SK-N-SH treated with all-trans-retinoic acid at 6 μM for 48 hours (cell line): Measurements from ENCODE around the gene WDR7.

Source experiments
- ATAC-seq: fragments of 200-7000 bp; cut with Tn5 transposase; 3 replicates; pipeline ENCODE4 v1.9.1; 2020; ENCODE audit warnings: mild to moderate bottlenecking, moderate library complexity
- ARNTL ChIP-seq: fragments of 450-650 bp; formaldehyde crosslinking; IDR thresholded peaks from 2 replicates; pipeline ENCODE4 v1.5.0; 2020; ENCODE audit warnings: low read depth, mild to moderate bottlenecking, moderate library complexity, borderline replicate concordance
- BACH2 ChIP-seq: fragments of 250-450 bp; sonication (Bioruptor Pico); IDR thresholded peaks from 2 replicates; pipeline ENCODE4 v1.9.0; 2021; ENCODE audit warnings: mild to moderate bottlenecking, borderline replicate concordance
- ESRRG ChIP-seq: fragments of 250-450 bp; sonication (Bioruptor Pico); IDR thresholded peaks from 2 replicates; pipeline ENCODE4 v1.6.1; 2021; ENCODE audit warnings: mild to moderate bottlenecking
- GLIS3 ChIP-seq: fragments of 250-450 bp; sonication (Bioruptor Pico); IDR thresholded peaks from 2 replicates; pipeline ENCODE4 v1.5.0; 2020; ENCODE audit warnings: mild to moderate bottlenecking, moderate library complexity
- ISL1 ChIP-seq: fragments of 250-450 bp; sonication (Bioruptor Pico); IDR thresholded peaks from 2 replicates; pipeline ENCODE4 v2.1.2; 2022; ENCODE audit warnings: mild to moderate bottlenecking, moderate library complexity
- OSR1 ChIP-seq: fragments of 250-450 bp; sonication (Bioruptor Pico); IDR thresholded peaks from 2 replicates; pipeline ENCODE4 v1.8.0; 2022; ENCODE audit warnings: moderate library complexity, mild to moderate bottlenecking, inconsistent platforms
- PPARA ChIP-seq: fragments of 250-450 bp; sonication (Bioruptor Pico); IDR thresholded peaks from 2 replicates; pipeline ENCODE4 v1.5.0; 2020; ENCODE audit warnings: mild to moderate bottlenecking, borderline replicate concordance
- RARB ChIP-seq: fragments of 250-450 bp; sonication (Bioruptor Pico); IDR thresholded peaks from 2 replicates; pipeline ENCODE4 v1.8.0; 2021; ENCODE audit warnings: mild to moderate bottlenecking, moderate library complexity
- SNAI2 ChIP-seq: fragments of 250-450 bp; sonication (Bioruptor Pico); IDR thresholded peaks from 2 replicates; pipeline ENCODE4 v1.5.0; 2020; ENCODE audit warnings: mild to moderate bottlenecking, moderate library complexity
- TCF4 ChIP-seq: fragments of 250-450 bp; sonication (Bioruptor Pico); IDR thresholded peaks from 2 replicates; pipeline ENCODE4 v1.8.0; 2021; ENCODE audit warnings: mild to moderate bottlenecking, moderate library complexity, borderline replicate concordance
- TOX ChIP-seq: fragments of 250-450 bp; sonication (Bioruptor Pico); IDR thresholded peaks from 2 replicates; pipeline ENCODE4 v1.8.0; 2021; ENCODE audit warnings: mild to moderate bottlenecking, moderate library complexity, borderline replicate concordance
- ZC3H10 ChIP-seq: fragments of 250-450 bp; sonication (Bioruptor Pico); IDR thresholded peaks from 2 replicates; pipeline ENCODE4 v1.5.1; 2021; ENCODE audit warnings: mild to moderate bottlenecking, moderate library complexity
- ZFP3 ChIP-seq: fragments of 250-450 bp; sonication (Bioruptor Pico); IDR thresholded peaks from 2 replicates; pipeline ENCODE4 v1.5.0; 2020; ENCODE audit warnings: mild to moderate bottlenecking, moderate library complexity
- ZFP30 ChIP-seq: fragments of 450-650 bp; formaldehyde crosslinking; IDR thresholded peaks from 2 replicates; pipeline ENCODE4 v1.5.0; 2022; ENCODE audit warnings: mild to moderate bottlenecking, moderate library complexity
- ZNF565 ChIP-seq: fragments of 450-650 bp; formaldehyde crosslinking; conservative IDR thresholded peaks from 2 replicates; pipeline ENCODE4 v1.5.0; 2020; ENCODE audit warnings: low read depth, mild to moderate bottlenecking, moderate library complexity
- ZNF70 ChIP-seq: fragments of 450-650 bp; formaldehyde crosslinking; IDR thresholded peaks from 2 replicates; pipeline ENCODE4 v1.5.0; 2020; ENCODE audit warnings: mild to moderate bottlenecking, moderate library complexity
- ZNF8 ChIP-seq: fragments of 450-650 bp; formaldehyde crosslinking; IDR thresholded peaks from 2 replicates; pipeline ENCODE4 v1.5.0; 2020; ENCODE audit warnings: mild to moderate bottlenecking, moderate library complexity
- TF ChIP-seq, protein P1 (sequence below): fragments of 250-450 bp; sonication (Bioruptor Pico); IDR thresholded peaks from 2 replicates; pipeline ENCODE4 v1.5.1; 2021; ENCODE audit warnings: mild to moderate bottlenecking, moderate library complexity
- TF ChIP-seq, protein P2 (sequence below): fragments of 250-450 bp; sonication (Bioruptor Pico); IDR thresholded peaks from 2 replicates; pipeline ENCODE4 v1.8.0; 2021; ENCODE audit warnings: low read depth, mild to moderate bottlenecking, moderate library complexity, borderline replicate concordance
- TF ChIP-seq, protein P3 (sequence below): fragments of 250-450 bp; sonication (Bioruptor Pico); IDR thresholded peaks from 2 replicates; pipeline ENCODE4 v1.5.0; 2020; ENCODE audit warnings: mild to moderate bottlenecking, moderate library complexity
- TF ChIP-seq, protein P4 (sequence below): fragments of 250-450 bp; sonication (Bioruptor Pico); IDR thresholded peaks from 2 replicates; pipeline ENCODE4 v1.8.0; 2020; ENCODE audit warnings: mild to moderate bottlenecking, moderate library complexity, borderline replicate concordance
- TF ChIP-seq, protein P5 (sequence below): fragments of 250-450 bp; sonication (Bioruptor Pico); IDR thresholded peaks from 2 replicates; pipeline ENCODE4 v1.5.1; 2020; ENCODE audit warnings: low read depth, mild to moderate bottlenecking, moderate library complexity

The WDR7 gene

DNA sequence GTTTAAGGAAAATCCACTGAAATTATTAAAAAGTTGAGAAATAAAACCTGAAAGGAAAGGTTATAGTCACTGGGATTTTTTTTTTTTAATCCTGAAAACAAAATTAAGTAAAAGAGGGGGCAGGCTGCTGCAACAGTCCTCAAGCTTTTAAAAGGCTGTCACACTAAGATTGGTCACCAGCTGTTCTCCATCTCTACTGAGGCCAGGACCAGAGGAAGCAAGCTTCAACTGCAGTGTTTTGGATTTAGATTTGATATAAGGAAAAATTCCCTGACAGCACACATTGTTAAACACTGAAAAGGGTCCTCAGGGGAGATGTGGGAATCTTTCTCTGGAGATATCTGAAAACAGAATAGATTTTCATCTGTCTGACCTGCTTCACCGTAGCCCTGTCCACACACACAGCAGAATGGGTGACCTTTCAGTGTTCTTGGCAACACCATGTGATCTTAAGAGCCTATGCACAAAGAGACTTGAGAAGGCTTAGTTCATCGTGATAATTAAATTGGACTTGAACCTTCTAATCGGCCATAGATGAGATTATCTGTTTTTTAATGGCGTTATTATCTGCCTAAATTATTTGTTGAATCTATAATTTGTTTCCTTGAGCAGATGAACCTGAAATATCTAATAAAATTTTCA lies 363.7 kb downstream of the WDR7 start:
- no peak for ATAC-seq
- TF ChIP-seq SNAI2 (CRISPR knock-in tag) (no peak), ZNF70 (CRISPR knock-in tag) (no peak), RARB (no peak), OSR1 (CRISPR knock-in tag) (no peak), TCF4 (no peak), ZC3H10 (CRISPR knock-in tag) (no peak), GLIS3 (CRISPR knock-in tag) (no peak), BACH2 (CRISPR knock-in tag) (no peak), ISL1 (CRISPR knock-in tag) (no peak), ZNF565 (CRISPR knock-in tag) (no peak), ESRRG (CRISPR knock-in tag) (no peak), ZNF8 (no peak)
- TF ChIP-seq, protein P1, sequence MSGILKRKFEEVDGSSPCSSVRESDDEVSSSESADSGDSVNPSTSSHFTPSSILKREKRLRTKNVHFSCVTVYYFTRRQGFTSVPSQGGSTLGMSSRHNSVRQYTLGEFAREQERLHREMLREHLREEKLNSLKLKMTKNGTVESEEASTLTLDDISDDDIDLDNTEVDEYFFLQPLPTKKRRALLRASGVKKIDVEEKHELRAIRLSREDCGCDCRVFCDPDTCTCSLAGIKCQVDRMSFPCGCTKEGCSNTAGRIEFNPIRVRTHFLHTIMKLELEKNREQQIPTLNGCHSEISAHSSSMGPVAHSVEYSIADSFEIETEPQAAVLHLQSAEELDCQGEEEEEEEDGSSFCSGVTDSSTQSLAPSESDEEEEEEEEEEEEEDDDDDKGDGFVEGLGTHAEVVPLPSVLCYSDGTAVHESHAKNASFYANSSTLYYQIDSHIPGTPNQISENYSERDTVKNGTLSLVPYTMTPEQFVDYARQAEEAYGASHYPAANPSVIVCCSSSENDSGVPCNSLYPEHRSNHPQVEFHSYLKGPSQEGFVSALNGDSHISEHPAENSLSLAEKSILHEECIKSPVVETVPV (CRISPR knock-in tag): no peak

DNA sequence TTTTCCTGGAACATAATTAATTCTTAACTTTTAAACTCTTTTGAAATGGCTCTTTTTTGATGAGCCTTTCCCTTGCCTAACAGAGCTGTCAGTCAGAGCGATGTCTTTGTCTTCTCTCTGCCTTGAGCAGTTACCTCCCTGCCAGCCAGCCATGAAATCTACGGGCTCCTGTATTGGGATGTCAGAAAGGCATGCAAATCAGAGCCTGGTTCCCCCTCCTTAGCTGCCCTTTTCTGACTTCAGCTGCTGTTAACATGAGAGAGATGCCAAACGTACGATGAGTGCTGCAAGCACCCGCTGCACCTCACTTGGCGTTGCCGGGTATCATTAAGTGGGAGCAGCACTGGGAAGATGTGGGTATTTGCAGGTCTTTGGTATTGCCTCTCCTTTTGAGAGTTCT lies 364.3 kb downstream of the WDR7 start:
- TF ChIP-seq ESRRG (CRISPR knock-in tag) (no peak), BACH2 (CRISPR knock-in tag) (no peak), ZFP3 (no peak), ARNTL (CRISPR knock-in tag) (no peak), ZNF8 (no peak), ZNF70 (CRISPR knock-in tag) (no peak), ZFP30 (no peak), ZC3H10 (CRISPR knock-in tag) (no peak), ISL1 (CRISPR knock-in tag) (no peak), GLIS3 (CRISPR knock-in tag) (no peak)
- TF ChIP-seq, protein P2, sequence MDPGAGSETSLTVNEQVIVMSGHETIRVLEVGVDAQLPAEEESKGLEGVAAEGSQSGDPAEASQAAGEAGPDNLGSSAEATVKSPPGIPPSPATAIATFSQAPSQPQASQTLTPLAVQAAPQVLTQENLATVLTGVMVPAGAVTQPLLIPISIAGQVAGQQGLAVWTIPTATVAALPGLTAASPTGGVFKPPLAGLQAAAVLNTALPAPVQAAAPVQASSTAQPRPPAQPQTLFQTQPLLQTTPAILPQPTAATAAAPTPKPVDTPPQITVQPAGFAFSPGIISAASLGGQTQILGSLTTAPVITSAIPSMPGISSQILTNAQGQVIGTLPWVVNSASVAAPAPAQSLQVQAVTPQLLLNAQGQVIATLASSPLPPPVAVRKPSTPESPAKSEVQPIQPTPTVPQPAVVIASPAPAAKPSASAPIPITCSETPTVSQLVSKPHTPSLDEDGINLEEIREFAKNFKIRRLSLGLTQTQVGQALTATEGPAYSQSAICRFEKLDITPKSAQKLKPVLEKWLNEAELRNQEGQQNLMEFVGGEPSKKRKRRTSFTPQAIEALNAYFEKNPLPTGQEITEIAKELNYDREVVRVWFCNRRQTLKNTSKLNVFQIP: no peak
- TF ChIP-seq, protein P3, sequence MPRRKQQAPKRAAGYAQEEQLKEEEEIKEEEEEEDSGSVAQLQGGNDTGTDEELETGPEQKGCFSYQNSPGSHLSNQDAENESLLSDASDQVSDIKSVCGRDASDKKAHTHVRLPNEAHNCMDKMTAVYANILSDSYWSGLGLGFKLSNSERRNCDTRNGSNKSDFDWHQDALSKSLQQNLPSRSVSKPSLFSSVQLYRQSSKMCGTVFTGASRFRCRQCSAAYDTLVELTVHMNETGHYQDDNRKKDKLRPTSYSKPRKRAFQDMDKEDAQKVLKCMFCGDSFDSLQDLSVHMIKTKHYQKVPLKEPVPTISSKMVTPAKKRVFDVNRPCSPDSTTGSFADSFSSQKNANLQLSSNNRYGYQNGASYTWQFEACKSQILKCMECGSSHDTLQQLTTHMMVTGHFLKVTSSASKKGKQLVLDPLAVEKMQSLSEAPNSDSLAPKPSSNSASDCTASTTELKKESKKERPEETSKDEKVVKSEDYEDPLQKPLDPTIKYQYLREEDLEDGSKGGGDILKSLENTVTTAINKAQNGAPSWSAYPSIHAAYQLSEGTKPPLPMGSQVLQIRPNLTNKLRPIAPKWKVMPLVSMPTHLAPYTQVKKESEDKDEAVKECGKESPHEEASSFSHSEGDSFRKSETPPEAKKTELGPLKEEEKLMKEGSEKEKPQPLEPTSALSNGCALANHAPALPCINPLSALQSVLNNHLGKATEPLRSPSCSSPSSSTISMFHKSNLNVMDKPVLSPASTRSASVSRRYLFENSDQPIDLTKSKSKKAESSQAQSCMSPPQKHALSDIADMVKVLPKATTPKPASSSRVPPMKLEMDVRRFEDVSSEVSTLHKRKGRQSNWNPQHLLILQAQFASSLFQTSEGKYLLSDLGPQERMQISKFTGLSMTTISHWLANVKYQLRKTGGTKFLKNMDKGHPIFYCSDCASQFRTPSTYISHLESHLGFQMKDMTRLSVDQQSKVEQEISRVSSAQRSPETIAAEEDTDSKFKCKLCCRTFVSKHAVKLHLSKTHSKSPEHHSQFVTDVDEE (CRISPR knock-in tag): no peak

DNA sequence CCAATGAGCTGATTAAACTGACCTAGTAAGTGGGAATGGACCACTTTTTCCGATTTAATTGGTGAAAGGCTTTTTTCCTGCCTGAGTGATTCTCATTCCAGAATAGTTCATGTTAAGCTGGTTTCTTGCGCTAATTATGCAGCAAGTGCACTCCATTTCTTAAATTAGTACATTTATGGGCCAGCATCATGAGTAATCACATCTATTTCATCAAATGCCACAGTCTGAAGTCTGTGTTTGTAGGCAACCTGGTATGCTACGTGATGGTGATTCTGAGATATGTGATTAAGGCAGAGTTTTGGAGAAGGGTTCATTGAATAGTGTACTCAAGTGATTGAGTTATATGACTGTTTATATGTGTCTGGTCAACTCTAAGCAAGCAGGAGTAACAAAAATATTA lies 367.7 kb downstream of the WDR7 start:
- TF ChIP-seq ZC3H10 (CRISPR knock-in tag) (no peak), ZNF8 (no peak), SNAI2 (CRISPR knock-in tag) (no peak), ZFP30 (no peak), TCF4 (no peak), BACH2 (CRISPR knock-in tag) (no peak), OSR1 (CRISPR knock-in tag) (no peak), TOX (CRISPR knock-in tag) (no peak), RARB (no peak), PPARA (CRISPR knock-in tag) (no peak), ZNF565 (CRISPR knock-in tag) (no peak), ISL1 (CRISPR knock-in tag) (no peak), ZFP3 (no peak)
- TF ChIP-seq, protein P4, sequence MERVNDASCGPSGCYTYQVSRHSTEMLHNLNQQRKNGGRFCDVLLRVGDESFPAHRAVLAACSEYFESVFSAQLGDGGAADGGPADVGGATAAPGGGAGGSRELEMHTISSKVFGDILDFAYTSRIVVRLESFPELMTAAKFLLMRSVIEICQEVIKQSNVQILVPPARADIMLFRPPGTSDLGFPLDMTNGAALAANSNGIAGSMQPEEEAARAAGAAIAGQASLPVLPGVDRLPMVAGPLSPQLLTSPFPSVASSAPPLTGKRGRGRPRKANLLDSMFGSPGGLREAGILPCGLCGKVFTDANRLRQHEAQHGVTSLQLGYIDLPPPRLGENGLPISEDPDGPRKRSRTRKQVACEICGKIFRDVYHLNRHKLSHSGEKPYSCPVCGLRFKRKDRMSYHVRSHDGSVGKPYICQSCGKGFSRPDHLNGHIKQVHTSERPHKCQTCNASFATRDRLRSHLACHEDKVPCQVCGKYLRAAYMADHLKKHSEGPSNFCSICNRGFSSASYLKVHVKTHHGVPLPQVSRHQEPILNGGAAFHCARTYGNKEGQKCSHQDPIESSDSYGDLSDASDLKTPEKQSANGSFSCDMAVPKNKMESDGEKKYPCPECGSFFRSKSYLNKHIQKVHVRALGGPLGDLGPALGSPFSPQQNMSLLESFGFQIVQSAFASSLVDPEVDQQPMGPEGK (CRISPR knock-in tag): no peak
- TF ChIP-seq, protein P3 (CRISPR knock-in tag): no peak
- TF ChIP-seq, protein P5, sequence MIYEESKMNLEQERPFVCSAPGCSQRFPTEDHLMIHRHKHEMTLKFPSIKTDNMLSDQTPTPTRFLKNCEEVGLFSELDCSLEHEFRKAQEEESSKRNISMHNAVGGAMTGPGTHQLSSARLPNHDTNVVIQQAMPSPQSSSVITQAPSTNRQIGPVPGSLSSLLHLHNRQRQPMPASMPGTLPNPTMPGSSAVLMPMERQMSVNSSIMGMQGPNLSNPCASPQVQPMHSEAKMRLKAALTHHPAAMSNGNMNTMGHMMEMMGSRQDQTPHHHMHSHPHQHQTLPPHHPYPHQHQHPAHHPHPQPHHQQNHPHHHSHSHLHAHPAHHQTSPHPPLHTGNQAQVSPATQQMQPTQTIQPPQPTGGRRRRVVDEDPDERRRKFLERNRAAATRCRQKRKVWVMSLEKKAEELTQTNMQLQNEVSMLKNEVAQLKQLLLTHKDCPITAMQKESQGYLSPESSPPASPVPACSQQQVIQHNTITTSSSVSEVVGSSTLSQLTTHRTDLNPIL (CRISPR knock-in tag): no peak
- TF ChIP-seq, protein P2: no peak
- ATAC-seq: no peak

More for the DNA sequence above, 364.3 kb downstream of the WDR7 start:
- ATAC-seq: no peak
